GM23338 (cell line): Measurements from ENCODE around the gene GARIN3. TPM values are rescaled to one million over a fixed set of nuclear protein-coding genes. Genes with fewer than 3 reads are reported as not detected.

Experiments
- ATAC-seq: fragments of 200-7000 bp; cut with Tn5 transposase; 3 replicates; pipeline ENCODE4 v1.9.1; 2020
- DNase-seq: peaks from one replicate; pipeline ENCODE4 v3.0.0-alpha.2; 2015; ENCODE audit warnings: low spot score
- H2AFZ ChIP-seq: fragments of 200-600 bp; sonication (generic); 2 replicates; pipeline ENCODE4 v1.8.0; 2016; ENCODE audit warnings: antibody characterized with exemption, mild to moderate bottlenecking, moderate library complexity
- H3F3A ChIP-seq: fragments of 200-600 bp; sonication (generic); replicated peaks from 2 replicates; pipeline ENCODE4 v1.8.0; 2017; ENCODE audit warnings: antibody characterized with exemption, mixed run types, low read depth
- H3K27ac ChIP-seq: fragments of 200-600 bp; sonication (generic); 2 replicates; pipeline ENCODE4 v1.6.1; 2016; ENCODE audit warnings: low read depth
- H3K27me3 ChIP-seq: fragments of 200-600 bp; sonication (generic); 2 replicates; pipeline ENCODE4 v1.8.0; 2016; ENCODE audit warnings: mild to moderate bottlenecking, mixed run types, moderate library complexity; ENCODE audit not compliant: insufficient read depth
- H3K36me3 ChIP-seq: fragments of 200-600 bp; sonication (generic); 2 replicates; pipeline ENCODE4 v1.8.0; 2016; ENCODE audit warnings: mild to moderate bottlenecking; ENCODE audit not compliant: insufficient read depth
- H3K4me1 ChIP-seq: fragments of 200-600 bp; sonication (generic); 2 replicates; pipeline ENCODE4 v1.8.0; 2016; ENCODE audit warnings: mild to moderate bottlenecking, moderate library complexity; ENCODE audit not compliant: insufficient read depth
- H3K4me2 ChIP-seq: fragments of 200-600 bp; sonication (generic); 2 replicates; pipeline ENCODE4 v1.7.1; 2017; ENCODE audit warnings: mixed run types
- H3K4me3 ChIP-seq: fragments of 200-600 bp; sonication (generic); 2 replicates; pipeline ENCODE4 v1.6.1; 2016; ENCODE audit warnings: mixed run types
- H3K79me2 ChIP-seq: fragments of 200-600 bp; sonication (generic); replicated peaks from 2 replicates; pipeline ENCODE4 v1.8.0; 2017; ENCODE audit warnings: mild to moderate bottlenecking; ENCODE audit not compliant: insufficient read depth
- H3K9me2 ChIP-seq: fragments of 200-600 bp; sonication (generic); 2 replicates; pipeline ENCODE4 v1.8.0; 2017; ENCODE audit not compliant: insufficient read depth
- H4K20me1 ChIP-seq: fragments of 200-600 bp; sonication (generic); replicated peaks from 2 replicates; pipeline ENCODE4 v1.8.0; 2017; ENCODE audit warnings: mild to moderate bottlenecking; ENCODE audit not compliant: insufficient read depth
- H3K27ac Mint-ChIP-seq: 2 replicates; pipeline ENCODE4 v1.8.0; 2020; ENCODE audit warnings: inconsistent platforms, mild to moderate bottlenecking, moderate library complexity, mixed read lengths
- H3K27me3 Mint-ChIP-seq: 3 replicates; pipeline ENCODE4 v1.8.0; 2022; ENCODE audit warnings: low read depth, mild to moderate bottlenecking, moderate library complexity, mixed read lengths, inconsistent platforms; ENCODE audit not compliant: insufficient read depth, poor library complexity
- H3K36me3 Mint-ChIP-seq: 3 replicates; pipeline ENCODE4 v1.8.0; 2021; ENCODE audit warnings: low read depth, mild to moderate bottlenecking, inconsistent platforms, moderate library complexity, mixed read lengths
- H3K4me1 Mint-ChIP-seq: 3 replicates; pipeline ENCODE4 v1.8.0; 2020; ENCODE audit warnings: mild to moderate bottlenecking, inconsistent platforms, mixed read lengths
- H3K4me3 Mint-ChIP-seq: 3 replicates; pipeline ENCODE4 v1.8.0; 2021; ENCODE audit warnings: moderate library complexity, mild to moderate bottlenecking, inconsistent platforms, mixed read lengths
- H3K9me3 Mint-ChIP-seq: 3 replicates; pipeline ENCODE4 v1.8.0; 2020; ENCODE audit warnings: moderate library complexity, mild to moderate bottlenecking, inconsistent platforms, mixed read lengths
- CREB1 ChIP-seq: fragments of 250-450 bp; sonication (Bioruptor Pico); IDR thresholded peaks from 2 replicates; pipeline ENCODE4 v1.5.0; 2020; ENCODE audit warnings: low read depth, mild to moderate bottlenecking, moderate library complexity
- CTCF ChIP-seq, 2 experiments: fragments of 200-600 bp in 1 of 2; sonication (generic) in 1 of 2; conservative IDR thresholded peaks; 2 replicates each; pipeline versions ENCODE4 v1.5.1 to v1.6.1; 2016 to 2017; ENCODE audit warnings: antibody characterized with exemption in 2 of 2, low read depth in 2 of 2, mild to moderate bottlenecking in 2 of 2, moderate library complexity in 1 of 2
- ETS1 ChIP-seq: IDR thresholded peaks from 2 replicates; pipeline ENCODE4 v1.6.1; 2016; ENCODE audit warnings: antibody characterized with exemption
- EZH2 ChIP-seq: fragments of 200-600 bp; sonication (generic); IDR thresholded peaks from one replicate; pipeline ENCODE4 v1.8.0; 2017; ENCODE audit warnings: antibody characterized with exemption, mild to moderate bottlenecking, low read depth; ENCODE audit not compliant: unreplicated experiment
- EZH2phosphoT487 ChIP-seq: fragments of 200-600 bp; sonication (generic); IDR thresholded peaks from one replicate; pipeline ENCODE4 v1.8.1; 2018; ENCODE audit warnings: antibody characterized with exemption; ENCODE audit not compliant: unreplicated experiment
- JUNB ChIP-seq: IDR thresholded peaks from one replicate; pipeline ENCODE4 v1.6.1; 2016; ENCODE audit warnings: antibody characterized with exemption; ENCODE audit not compliant: unreplicated experiment
- NANOG ChIP-seq: IDR thresholded peaks from 2 replicates; pipeline ENCODE4 v1.6.1; 2016; ENCODE audit warnings: antibody characterized with exemption, borderline replicate concordance
- POLR2AphosphoS5 ChIP-seq: IDR thresholded peaks from 2 replicates; pipeline ENCODE4 v1.6.1; 2016; ENCODE audit warnings: antibody characterized with exemption, low read depth
- REST ChIP-seq: IDR thresholded peaks from one replicate; pipeline ENCODE4 v1.6.1; 2018; ENCODE audit warnings: antibody characterized with exemption; ENCODE audit not compliant: unreplicated experiment
- STAT1 ChIP-seq: IDR thresholded peaks from one replicate; pipeline ENCODE4 v1.6.1; 2016; ENCODE audit warnings: antibody characterized with exemption; ENCODE audit not compliant: unreplicated experiment
- ZNF114 ChIP-seq: fragments of 250-450 bp; sonication (Bioruptor Pico); IDR thresholded peaks from 2 replicates; pipeline ENCODE4 v1.5.0; 2020; ENCODE audit warnings: mild to moderate bottlenecking, moderate library complexity
- ZNF331 ChIP-seq: fragments of 250-450 bp; sonication (Bioruptor Pico); IDR thresholded peaks from 2 replicates; pipeline ENCODE4 v1.5.0; 2020; ENCODE audit warnings: low read depth, mild to moderate bottlenecking, moderate library complexity
- ZNF462 ChIP-seq: fragments of 250-450 bp; sonication (Bioruptor Pico); IDR thresholded peaks from 2 replicates; pipeline ENCODE4 v1.5.0; 2020; ENCODE audit warnings: mild to moderate bottlenecking, moderate library complexity
- polyA plus RNA-seq: library from polyadenylated mRNA; unstranded; fragments of >200 nt; fragmentation: Nextera tagmentation; extraction: Ambion mirVana; gene quantifications from 2 replicates; pipeline ENCODE4 v1.2.1, GENCODE V29; 2016
- total RNA-seq: library from RNA; depleted of rRNA; stranded (reverse); fragments of >200 nt; shearing (Covaris generic); gene quantifications from 2 replicates; pipeline ENCODE4 v1.2.3, GENCODE V29; 2014

The GARIN3 gene
- total and polyA plus RNA-seq, 2 experiments from 2014 or later: not detected

GRCh38 chr5:157187046-157187754 is 21.1 kb upstream of the GARIN3 start:
- no peaks in the 10 kb centered on the region for H3K4me1 ChIP-seq
- no peak for TF ChIP-seq POLR2AphosphoS5
- no peak for TF ChIP-seq NANOG
- TF ChIP-seq ZNF331: no peak
- TF ChIP-seq CTCF (conservative IDR thresholded peaks at IDR 0.05; ENCODE audit: low read depth in 2 of 2): no peak
- no peak for TF ChIP-seq STAT1
- no peak for TF ChIP-seq ZNF462 (CRISPR knock-in tag)
- TF ChIP-seq CREB1: no peak
- TF ChIP-seq EZH2: no peak
- TF ChIP-seq REST: no peak
- no peak for TF ChIP-seq JUNB
- TF ChIP-seq ZNF114: no peak
- TF ChIP-seq ETS1: no peak
- TF ChIP-seq EZH2phosphoT487: no peak
- 0 out of 2 replicates have a peak, but pooled peaks cover 4% of the 10 kb centered on the region for H3K9me2 ChIP-seq
- H3K27ac ChIP-seq: no peak overlapping the region
- H4K20me1 ChIP-seq: no peaks in the 10 kb centered on the region
- no peak overlapping the region for H3K4me2 ChIP-seq
- no peaks in the 10 kb centered on the region for H3K79me2 ChIP-seq
- no peak overlapping the region for H3K4me3 Mint-ChIP-seq
- H3K27me3 ChIP-seq: peaks cover 19% of the 10 kb centered on the region; the same call in 1 of the 2 replicates
- no peaks in the 10 kb centered on the region for H3F3A ChIP-seq
- peak; percentile 36; the same call in 1 of the 3 replicates for ATAC-seq
- H3K9me3 Mint-ChIP-seq: no peaks in the 10 kb centered on the region
- H3K36me3 Mint-ChIP-seq: no peaks in the 10 kb centered on the region
- H3K36me3 ChIP-seq: no peaks in the 10 kb centered on the region
- no peaks in the 10 kb centered on the region; the same call in 2 of the 3 replicates for H3K4me1 Mint-ChIP-seq
- peaks cover 6% of the 10 kb centered on the region for H3K27me3 Mint-ChIP-seq
- no peak overlapping the region for H2AFZ ChIP-seq
- DNase-seq: peak; percentile 23
- H3K27ac Mint-ChIP-seq: no peak overlapping the region
- no peak overlapping the region for H3K4me3 ChIP-seq
